H1 (cell line): Measurements from ENCODE around the gene FSD1.

ENCODE experiments used
- RNF2 ChIP-seq: fragments of 200-900, 300-1000 bp; sonication (generic); IDR thresholded peaks from 2 replicates; pipeline ENCODE4 v1.7.1; 2016; ENCODE audit warnings: borderline replicate concordance, low read depth, mild to moderate bottlenecking, antibody characterized with exemption, low read length; ENCODE audit not compliant: poor library complexity, severe bottlenecking; ENCODE audit errors: missing control alignments
- TF ChIP-seq, protein P1 (sequence below), 3 experiments: IDR thresholded peaks; 1 replicate in 2 of 3; 2 replicates in 1 of 3; pipeline versions ENCODE4 v1.5.1 to v1.6.1; 2011; ENCODE audit warnings: low read length in 3 of 3, mild to moderate bottlenecking in 3 of 3, inconsistent platforms in 2 of 3, low read depth in 1 of 3, moderate library complexity in 1 of 3; ENCODE audit not compliant: insufficient read depth in 1 of 3; ENCODE audit errors: control extremely low read depth in 1 of 3

- TF ChIP-seq, protein P1, sequence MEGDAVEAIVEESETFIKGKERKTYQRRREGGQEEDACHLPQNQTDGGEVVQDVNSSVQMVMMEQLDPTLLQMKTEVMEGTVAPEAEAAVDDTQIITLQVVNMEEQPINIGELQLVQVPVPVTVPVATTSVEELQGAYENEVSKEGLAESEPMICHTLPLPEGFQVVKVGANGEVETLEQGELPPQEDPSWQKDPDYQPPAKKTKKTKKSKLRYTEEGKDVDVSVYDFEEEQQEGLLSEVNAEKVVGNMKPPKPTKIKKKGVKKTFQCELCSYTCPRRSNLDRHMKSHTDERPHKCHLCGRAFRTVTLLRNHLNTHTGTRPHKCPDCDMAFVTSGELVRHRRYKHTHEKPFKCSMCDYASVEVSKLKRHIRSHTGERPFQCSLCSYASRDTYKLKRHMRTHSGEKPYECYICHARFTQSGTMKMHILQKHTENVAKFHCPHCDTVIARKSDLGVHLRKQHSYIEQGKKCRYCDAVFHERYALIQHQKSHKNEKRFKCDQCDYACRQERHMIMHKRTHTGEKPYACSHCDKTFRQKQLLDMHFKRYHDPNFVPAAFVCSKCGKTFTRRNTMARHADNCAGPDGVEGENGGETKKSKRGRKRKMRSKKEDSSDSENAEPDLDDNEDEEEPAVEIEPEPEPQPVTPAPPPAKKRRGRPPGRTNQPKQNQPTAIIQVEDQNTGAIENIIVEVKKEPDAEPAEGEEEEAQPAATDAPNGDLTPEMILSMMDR (IDR thresholded peaks at IDR 0.05; ENCODE audit: control extremely low read depth in 1 of 3, insufficient read depth in 1 of 3, low read depth in 1 of 3, low read length in 3 of 3), result no peak
- no peak for TF ChIP-seq RNF2
These were observed 37.9 kb downstream of the FSD1 start for GRCh38 chr19:4342314-4342614.
